ENCODE measurements around the gene KIRREL3.

KIRREL3 gene

DNA sequence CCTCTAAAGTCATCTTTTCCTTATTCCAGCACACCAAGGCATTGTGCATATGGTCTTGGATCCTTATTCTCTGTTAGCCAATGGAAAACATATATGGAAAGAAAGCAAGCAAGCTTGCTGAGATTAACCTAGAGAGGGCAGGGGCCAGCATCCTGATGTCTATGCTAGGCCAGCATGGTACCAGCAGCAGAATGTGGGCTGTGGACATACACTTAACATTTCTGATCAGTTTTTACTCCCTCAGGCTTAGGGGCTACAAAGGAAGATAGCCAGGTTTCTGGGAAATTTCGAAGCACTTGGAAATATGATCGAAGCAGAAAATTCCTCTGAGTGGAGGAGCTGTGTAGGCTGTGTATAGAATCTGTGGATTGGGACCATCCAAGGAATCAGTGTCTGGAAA is 578.1 kb downstream of the KIRREL3 start:
- DNase-seq (ENCODE audit: low read depth in 2 of 2), result no peak

DNA sequence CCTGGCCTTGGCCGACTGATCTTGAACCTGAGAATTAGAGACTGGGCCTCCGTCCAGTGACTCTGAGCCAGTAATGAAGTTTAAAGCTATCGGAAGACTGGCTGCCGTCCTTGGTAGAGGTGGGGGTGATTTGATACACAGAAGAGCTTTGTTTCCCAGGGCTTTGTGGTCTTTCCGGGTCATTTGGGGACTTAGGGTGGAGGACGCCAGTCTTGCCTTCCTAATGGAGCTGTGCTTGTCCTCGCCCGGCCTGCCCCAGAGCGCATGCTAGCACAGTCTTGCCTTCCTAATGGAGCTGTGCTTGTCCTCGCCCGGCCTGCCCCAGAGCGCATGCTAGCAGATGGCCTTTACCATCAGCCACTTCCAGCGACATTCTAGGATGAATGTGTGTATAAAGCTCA is 579.3 kb downstream of the KIRREL3 start:
- no peak for DNase-seq (ENCODE audit: low read depth in 2 of 2)

DNA sequence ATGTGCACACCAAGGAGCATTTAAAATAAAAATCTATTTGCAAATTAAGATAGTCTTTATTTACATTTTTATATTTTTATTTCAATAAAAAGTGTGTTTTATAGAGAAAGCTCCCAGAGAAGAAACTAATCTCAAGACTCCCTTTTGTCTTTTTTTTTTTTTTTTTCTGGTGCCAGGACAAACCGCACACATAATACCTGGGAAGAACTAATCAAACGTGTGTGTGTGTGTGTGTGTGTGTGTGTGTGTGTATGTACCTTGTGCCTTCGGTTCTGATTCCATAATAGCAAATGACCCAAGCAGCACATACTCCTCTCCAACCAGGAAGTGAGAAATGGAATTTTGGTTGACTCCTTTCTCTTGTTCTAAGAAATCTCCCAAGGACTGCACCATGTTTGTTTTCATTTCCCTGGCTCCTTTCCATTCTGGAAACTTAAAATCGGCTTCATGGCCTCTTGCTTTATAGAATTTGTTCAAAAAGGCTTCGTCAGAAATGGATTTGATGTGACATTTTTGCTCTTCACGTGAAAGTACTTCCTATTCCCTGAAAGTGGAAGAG is 579.8 kb downstream of the KIRREL3 start:
- no peak for DNase-seq (ENCODE audit: low read depth in 2 of 2)

DNA sequence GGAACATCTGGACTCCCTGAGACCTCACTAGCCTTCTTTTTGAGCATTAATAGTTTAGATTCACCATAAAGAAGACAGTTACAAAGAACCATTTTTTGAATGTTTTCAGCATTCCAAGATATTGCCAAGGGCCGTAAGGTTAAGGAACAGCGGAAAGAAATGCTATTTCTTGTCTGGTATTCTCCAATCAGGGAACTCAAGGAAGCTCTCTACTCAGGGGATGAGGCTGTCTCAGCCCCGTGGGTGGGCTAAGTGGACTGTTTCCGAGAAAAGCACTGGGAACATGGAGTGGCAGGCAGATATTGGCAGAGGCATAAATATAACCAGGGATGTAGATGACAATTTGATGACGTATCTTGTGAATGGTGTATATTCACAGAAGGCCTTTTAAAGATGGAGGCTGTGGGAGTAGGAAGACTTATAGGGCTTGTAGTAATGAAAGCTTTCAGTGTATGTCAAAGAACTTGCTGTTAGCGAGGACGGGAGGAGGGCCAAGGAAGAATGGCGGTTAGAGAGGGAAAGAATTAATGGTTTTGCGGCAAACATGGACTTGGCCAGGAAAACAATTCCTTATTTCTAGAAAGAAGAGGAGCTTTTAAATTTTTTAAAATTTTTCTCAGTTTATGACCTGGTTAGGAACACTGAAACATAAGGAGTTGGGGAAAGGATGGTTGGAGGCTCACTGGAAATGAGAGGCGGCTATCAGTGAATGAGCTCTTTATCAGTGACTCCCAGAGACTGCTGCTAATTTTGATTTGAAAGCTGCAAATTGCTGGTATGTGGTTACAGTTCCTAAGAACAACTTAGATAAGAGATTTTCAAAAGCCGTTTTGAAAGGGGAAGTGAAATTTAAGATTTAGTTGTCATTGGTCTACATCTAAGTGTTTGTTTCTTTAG is 580.5 kb downstream of the KIRREL3 start:
- no peak for DNase-seq (ENCODE audit: low read depth in 2 of 2)

DNA sequence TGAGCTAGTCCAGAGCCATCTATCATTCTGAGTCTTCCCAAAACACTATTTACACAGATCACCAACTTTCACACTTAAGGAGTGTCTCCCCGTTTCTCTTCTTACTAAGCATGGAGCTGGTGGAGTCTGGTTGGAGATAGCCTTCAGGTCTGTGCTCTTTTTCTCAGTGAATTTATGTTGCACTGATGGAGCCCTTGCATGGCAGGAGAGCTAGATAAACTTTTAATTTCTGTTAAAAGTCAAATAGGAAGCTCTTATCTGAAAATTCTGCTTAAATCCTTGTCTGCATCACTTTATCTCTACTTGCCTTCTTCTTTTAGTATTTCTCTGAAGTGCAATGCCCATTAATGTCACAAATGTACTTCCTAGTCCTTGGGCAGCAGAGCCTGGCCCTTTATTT is 581.7 kb downstream of the KIRREL3 start:
- no peak for DNase-seq (ENCODE audit: low read depth in 2 of 2)

DNA sequence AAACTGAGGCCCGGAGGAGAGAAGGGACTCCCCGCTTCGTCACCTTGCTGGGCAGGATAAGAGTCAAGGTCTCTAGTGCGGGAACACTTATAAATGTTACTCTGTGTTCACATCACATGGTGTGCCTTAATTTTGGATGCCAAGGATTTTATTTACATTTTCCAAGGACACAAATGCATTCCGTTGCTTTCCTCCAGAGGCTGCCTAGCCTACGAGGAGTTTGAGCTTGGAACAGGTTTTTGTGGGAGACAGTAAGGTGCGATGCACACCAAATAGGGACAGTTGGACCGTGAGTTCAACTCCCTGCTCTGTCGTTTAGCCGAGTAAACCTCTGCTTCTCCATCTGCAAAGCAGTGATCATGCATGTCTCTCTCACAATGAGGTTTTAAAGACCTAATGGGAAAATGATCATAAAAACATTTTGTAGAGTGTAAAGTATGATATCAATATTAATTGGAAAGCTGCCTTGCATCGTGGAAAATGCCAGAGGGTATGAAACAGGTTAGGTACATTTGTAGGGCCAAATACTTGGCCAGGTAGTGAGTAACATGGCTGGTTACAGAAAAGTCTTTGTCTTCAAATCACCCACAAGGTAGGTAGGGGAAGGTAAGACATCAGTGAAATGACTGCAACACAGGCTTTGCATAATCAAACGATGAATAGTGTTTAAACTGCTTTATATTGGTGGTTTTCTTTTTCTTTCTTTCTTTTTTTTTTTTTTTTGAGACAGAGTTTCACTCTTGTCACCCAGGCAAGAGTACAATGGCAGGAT is 583.3 kb downstream of the KIRREL3 start:
- DNase-seq (ENCODE audit: low read depth in 2 of 2), result no peak

DNA sequence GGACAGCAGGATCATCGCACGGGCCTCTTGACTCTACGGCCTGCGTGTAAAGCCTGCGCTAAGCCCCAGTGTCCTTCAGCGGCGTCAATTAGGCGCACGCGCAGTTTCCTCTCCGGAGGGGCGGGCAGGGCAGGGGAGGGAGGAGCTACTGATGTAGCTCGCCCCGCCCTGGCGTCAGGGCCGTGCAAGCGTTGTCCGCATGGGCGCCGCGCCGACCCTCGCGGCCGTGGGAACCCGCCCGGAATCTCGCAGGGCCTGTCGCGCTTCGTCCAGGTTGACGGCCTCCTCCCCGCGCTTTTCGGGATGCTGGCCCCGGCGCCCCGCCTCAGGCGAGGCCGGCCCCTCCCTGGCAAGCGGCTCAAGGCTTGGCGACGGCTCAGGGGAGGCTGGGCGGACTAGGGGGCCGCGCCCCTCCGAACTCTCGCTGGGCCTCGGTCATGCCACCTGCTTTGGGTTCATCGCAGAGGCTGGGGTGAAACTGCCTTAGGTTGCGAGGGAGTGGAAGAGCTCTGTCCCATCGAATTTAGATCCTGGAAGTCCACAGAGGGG is 584.0 kb downstream of the KIRREL3 start:
- DNase-seq (ENCODE audit: low read depth in 2 of 2), result peak; percentile 41 to 46

DNA sequence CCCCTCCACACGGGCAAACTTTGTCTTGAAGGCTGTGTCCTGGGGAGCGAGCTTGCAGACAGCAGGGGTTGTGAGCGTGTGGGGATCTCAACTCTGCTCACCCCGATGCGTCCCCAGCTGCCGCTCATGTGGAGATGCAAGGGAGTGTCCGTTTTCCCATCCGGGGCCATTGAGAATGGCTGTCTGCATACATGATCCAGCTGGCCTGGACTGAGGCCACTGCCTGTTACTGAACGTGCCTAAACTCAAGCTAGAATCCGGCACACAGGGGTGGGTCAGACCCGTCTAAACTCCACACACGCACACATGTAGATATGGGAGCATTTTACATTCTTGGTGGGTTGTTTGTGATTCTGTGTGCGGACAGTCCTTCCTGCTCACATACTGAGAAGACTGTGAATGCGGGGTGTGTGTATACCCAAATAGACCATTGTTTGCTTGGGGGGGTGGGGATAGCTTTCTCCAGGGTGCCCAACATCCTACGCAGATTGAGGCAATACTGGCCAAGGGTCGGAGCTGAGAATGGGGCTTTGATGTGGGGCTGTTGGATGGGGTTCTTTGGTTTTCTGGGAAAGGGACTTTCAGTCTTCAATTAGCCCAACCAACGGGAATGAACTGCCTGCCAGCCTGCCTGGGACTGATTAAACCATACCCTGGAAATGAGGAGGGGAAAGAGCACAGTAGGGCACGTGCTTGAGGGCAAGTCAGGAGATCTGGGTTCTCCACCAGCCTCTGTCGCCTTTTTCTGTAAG is 584.7 kb downstream of the KIRREL3 start:
- DNase-seq (ENCODE audit: low read depth in 2 of 2), result no peak

DNA sequence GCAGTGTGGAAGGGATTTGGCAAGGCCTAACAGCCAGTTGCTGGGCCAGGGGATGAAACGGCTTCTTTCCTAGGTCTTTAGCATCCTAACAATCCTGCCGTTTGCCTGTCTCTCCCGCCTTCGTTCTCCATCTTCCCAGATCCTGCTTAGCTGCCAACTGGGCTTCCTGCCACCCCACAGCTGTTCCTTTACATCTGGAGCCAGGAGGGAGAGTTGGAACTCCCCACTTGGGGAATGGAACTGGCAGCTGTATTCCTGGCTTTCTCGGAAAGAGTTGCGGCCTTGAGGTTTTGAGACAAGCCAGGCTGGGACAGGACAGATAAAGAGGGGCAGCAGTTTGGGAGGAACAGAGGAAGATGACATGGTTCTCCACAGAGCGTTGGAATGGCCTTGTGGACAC is 585.4 kb downstream of the KIRREL3 start:
- DNase-seq (ENCODE audit: low read depth in 2 of 2), result no peak

DNA sequence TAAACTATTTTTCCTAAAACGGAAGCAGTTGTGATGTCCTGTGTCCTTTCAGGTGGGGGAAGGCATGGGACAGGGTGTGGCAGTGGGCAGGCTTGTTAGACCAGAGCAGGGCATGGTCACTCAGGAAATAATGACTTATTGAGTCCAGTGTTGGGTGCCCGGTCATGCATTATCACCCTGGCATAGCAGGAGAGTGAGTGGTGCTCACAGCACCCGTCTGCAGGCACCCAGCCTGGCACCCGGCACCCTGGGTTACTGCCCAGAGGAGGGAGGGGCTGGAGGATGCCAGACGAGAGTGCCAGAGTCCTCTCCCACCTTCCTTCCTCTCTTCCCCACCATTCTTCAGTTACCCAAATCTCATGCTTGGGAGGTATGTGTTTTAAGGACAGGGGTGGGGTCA is 586.0 kb downstream of the KIRREL3 start:
- DNase-seq (ENCODE audit: low read depth in 2 of 2), result no peak

DNA sequence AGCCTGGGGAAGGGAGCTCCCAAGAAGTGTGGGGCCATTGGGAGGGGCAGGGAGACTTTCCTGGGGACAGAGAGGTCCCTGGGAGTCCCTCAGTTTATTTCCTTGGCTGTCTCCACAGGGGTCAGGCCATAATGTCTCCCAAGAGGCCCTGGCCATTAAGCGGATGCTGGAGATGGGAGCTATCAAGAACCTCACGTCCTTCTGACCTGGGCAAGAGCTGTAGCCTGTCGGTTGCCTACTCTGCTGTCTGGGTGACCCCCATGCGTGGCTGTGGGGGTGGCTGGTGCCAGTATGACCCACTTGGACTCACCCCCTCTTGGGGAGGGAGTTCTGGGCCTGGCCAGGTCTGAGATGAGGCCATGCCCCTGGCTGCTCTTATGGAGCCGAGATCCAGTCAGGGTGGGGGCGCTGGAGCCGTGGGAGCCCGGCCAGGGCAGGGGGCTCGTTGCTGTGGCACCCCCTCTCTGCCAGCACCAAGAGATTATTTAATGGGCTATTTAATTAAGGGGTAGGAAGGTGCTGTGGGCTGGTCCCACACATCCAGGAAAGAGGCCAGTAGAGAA is 586.6 kb downstream of the KIRREL3 start:
- DNase-seq (ENCODE audit: low read depth in 2 of 2), result no peak

DNA sequence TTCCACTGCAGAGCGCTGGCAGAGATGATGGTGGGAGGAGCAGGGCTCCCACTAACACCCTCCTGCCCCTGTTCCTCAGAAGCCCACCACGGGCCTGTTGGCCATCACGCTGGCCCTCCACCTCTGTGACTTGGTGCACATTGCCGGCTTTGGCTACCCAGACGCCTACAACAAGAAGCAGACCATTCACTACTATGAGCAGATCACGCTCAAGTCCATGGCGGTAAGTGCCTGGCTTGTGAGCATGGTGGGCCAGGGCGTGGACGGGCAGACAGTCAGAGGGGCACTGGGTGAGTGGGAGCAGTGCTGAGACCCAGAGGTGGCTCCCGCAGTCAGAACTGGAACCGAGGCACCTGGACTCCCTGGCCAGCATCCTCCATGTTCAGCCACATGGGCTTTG is 587.1 kb downstream of the KIRREL3 start:
- DNase-seq (ENCODE audit: low read depth in 2 of 2), result no peak

DNA sequence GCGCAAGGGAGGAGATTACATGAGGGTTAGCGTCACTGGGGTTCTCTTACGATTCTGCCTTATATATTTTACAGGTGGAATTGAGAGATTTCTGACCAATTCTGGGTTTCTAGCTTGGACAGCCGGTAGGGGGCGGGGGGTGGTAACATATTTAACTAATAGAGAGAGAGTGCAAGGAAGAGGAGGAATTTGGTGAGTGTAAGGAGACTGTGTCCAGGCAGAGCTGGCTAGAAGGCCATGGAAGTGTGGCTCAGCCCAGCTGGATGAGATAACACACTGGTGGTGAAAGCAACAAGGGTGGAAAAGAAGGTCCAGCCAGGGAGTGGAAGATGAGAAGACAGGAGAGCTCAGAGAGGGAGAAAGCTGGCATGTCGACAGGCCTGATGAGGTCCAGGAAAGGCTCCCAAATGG is 588.6 kb downstream of the KIRREL3 start:
- no peak for DNase-seq (ENCODE audit: low read depth in 2 of 2)

DNA sequence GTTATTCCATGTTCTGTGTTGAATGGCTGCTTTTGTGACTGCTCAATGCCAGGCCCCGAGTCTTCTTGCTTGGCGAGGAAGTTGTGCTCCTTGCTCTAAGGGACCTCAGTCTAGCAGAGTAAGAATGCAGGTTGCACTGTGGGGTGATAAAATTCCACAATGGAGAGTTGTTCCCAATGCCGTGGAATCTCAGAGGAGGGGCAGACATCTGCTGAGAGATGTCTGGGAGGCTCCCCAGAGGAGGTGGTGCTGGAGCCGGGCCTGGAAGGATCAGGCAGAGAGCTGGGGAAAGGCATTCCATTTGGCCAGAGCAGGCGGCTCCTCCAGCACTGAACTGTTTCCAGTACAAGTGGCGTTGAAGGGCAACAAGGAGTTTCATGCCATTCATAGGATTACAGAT is 589.9 kb downstream of the KIRREL3 start:
- no peak for DNase-seq (ENCODE audit: low read depth in 2 of 2)

DNA sequence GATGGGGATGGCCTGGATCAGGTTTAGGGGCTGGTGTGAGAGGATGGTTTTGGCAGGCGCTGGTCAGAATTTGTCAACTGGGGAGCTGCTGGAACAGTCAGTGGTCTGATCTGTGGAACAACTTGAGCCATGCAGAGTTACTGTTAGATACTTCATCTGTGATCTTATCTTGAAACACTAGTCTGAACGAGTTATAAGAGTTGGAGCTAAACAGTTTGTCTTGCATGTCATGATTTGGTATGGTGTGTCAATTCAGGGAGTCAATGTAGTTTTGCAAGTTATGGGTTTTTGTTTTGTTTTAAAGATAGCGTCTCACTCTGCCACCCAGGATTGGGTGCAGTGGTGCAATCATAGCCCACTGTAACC is 591.0 kb downstream of the KIRREL3 start:
- DNase-seq (ENCODE audit: low read depth in 2 of 2), result no peak

DNA sequence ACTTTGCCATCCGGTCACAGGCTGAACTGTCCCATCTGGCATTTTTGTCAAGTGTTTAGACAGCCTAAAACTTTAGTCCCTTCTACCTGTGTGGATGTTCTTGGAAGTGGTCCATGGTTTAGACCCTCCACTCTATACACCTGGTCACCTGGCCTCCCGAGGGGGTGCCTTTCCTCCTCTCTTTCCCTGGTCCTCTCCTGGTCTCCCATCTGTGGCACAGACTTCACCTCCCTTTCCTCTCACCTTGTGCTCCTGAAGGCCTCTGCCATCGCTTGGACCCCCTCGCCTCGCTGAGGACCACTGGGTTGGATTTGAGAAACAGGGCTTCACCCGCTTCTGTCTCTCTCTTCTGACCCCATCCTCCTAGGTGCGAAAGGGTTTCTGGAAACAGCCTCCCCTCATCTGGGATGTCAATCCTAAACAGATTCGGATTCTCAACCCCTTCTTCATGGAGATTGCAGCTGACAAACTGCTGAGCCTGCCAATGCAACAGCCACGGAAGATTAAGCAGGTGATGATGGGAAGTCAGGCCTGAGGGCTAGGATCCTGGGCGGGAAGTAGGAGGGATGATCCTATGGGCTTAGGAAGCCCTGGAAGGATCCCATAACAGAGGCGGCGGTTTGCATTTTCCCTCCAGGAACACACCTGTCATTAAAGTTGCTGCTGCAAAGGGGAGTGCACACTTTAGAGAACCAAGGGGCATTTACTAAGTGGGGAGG is 591.5 kb downstream of the KIRREL3 start:
- DNase-seq (ENCODE audit: low read depth in 2 of 2), result no peak

DNA sequence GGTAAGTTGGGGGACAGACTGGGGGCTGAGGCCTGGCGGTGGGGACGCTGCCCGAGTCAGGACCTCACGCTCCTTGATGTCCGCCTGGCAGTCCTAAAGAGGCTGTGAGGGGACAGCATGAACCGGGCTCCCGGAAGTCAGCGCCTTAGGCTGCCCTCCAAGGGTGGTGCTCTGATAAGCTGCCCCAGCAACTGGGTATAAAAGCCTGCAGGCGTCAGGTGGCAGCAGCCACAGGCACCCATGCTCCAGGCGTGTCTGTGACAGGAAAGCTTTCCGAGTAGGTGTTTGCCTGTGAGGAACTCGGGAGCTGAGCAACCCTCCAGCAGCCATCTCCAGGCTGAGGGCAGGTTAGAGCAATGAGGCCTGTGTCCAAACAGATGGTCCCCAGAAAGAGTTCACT is 592.1 kb downstream of the KIRREL3 start:
- DNase-seq (ENCODE audit: low read depth in 2 of 2), result no peak

DNA sequence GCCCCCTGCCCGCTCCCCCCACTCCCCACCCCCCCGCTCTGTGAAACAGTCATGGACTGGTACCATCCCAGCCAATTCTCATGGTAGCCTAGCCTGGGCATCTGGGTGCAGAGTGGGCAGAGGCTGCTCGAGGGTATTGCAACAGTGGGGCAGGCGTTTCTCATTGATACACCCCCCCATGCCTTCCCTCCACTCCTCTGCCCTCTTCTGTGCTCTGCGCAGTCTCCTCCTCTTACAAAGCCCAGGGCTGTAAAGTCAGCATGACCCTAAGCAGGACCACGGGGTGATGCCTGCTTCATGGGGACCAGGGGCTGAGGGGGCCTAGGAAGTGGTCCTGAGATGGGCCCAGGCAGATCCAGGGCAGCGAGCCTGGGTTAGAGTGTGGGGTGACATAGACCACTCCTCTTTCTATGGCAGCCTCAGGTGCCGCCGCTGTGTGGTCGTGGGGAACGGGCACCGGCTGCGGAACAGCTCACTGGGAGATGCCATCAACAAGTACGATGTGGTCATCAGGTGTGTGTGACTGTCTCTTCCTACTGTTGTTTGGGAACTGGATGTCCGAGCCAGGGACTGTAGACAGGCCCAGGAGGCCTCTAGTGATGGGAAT is 592.8 kb downstream of the KIRREL3 start:
- DNase-seq (ENCODE audit: low read depth in 2 of 2), result no peak

DNA sequence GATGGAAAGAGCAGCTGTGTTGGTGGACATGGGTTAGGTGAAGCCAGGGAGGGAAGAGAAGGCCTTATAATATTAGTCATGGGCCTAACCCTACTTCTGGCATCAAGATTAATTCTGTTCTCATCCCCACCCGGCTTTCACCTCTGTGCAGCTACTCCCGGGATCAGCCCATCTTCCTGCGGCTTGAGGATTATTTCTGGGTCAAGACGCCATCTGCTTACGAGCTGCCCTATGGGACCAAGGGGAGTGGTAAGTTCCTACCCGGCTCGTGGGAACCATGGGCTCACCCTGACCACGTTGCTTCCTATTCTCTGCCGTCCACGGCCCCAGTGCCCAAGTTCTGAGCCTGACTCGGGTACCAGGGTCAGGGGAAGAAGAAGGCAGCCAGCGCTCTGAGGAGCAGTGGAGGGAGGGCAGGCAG is 593.5 kb downstream of the KIRREL3 start:
- DNase-seq (ENCODE audit: low read depth in 2 of 2), result no peak

DNA sequence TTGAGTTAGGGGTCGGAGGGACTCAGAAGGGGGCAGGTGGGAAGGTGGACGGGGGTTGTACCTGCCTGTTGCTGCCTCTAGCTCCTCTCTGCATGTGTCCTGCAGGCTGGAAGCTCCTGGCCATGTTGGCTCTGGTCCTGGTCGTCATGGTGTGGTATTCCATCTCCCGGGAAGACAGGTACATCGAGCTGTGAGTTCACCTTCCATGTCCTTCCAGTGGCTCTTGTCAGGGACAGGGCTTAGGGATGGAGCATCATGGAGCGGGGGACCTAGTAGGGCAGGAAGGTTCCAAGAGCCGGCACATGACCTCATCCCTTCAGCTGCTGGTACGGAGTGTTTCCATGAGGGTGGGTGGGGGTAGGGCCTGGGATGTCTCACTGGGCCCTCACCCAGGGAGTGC is 594.2 kb downstream of the KIRREL3 start:
- no peak for DNase-seq (ENCODE audit: low read depth in 2 of 2)

All from stimulated activated CD8-positive, alpha-beta memory T cell treated with anti-CD3 and anti-CD28 coated beads, Interleukin-15, amount 100 ng/mL, for 4 hours (primary cell).